Measurements from ENCODE around the gene LIN7B. TPM values are rescaled to one million over a fixed set of nuclear protein-coding genes. Genes with fewer than 3 reads are reported as not detected.
A peak's percentile ranks its signal among the peaks of the same experiment; 100 is the strongest.

Gene LIN7B
- total and polyA plus RNA-seq, 9 of the 15 experiments (the other 6 are each of a cell fraction or from before 2014, with no cell fraction given), result 0.89 to 15.7 (median 4.0) TPM

DNA sequence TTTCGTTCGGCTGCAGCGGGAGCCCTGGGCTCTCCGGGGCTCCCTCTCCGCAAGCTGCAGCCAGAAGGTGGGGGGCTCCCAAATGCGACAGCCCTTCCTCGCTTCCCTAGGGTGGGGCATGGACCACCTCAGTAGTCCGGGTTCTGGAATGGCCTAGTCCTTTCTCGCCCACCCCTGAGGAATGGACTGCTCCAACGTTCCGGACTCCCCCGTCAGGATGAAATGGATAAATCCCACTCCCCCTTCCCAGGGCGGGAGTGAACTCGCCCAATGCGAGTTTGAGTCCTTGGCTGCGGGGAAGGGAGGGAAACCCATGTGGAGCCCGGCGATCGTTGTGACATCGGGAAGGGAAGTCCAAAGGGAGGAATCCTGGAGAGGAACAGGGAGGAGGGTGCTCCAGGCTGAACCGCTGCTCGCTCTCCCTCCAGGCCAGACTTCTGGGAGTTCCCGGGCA, 35.5 kb downstream of the LIN7B start:
- peaks cover 5% of the 10 kb centered on the region; the same call in 1 of the 2 replicates for H4K20me1 ChIP-seq (replicated peaks; ENCODE audit: control insufficient read depth, insufficient read depth, low read length)
- in situ Hi-C loops (cut with MboI), result no loop called here
- ATAC-seq (peak; percentile 10), DNase-seq (ENCODE audit: extremely low read depth in 1 of 4, low spot score in 3 of 4) (peak; percentile 33 to 83 (median 50)), FAIRE-seq (peak; percentile 49)
- TSS peak; percentile 28 for BruUV-seq (replicated peaks)
- H3K4me2 ChIP-seq (ENCODE audit: insufficient read depth, low read length), result peak overlapping the region; percentile 99
- H3K9me3 ChIP-seq (replicated peaks; ENCODE audit: control insufficient read depth, insufficient read depth, low read depth, low read length), result no peaks in the 10 kb centered on the region
- H3K27ac ChIP-seq (ENCODE audit: extremely low read depth, low read depth, low read length), result peak overlapping the region; percentile 89
- H3K4me1 ChIP-seq (replicated peaks in 1 of 2; ENCODE audit: control insufficient read depth in 2 of 2, insufficient read depth in 2 of 2, low read length in 2 of 2), result peaks cover 44 to 83% of the 10 kb centered on the region in 2 experiments
- WGBS (ENCODE audit: insufficient coverage, low coverage, missing lambda C conversion rate), result 0% methylated on average over 20 of the region's 23 CpGs
- no peaks in the 10 kb centered on the region for H3K36me3 ChIP-seq (ENCODE audit: control insufficient read depth, insufficient read depth, low read length)
- peak overlapping the region; percentile 50 for H2AFZ ChIP-seq (ENCODE audit: low read depth, low read length)
- H3K79me2 ChIP-seq (ENCODE audit: control insufficient read depth, insufficient read depth, low read length), result peaks cover 40% of the 10 kb centered on the region; the same call in 2 of the 3 replicates
- no peaks in the 10 kb centered on the region for H3K9me1 ChIP-seq (ENCODE audit: control insufficient read depth, insufficient read depth, low read length)
- ChIA-PET POLR2A (interaction anchor here (0.5 to 2.0 kb wide), 15 partner anchors 9 to 399 kb away, joined by 3 to 15 read pairs (median 4); partner anchors contain the start of genes CGB7, LIN7B and TRPM4), CTCF (ENCODE audit: low intra/inter-chr PET ratio) (no interaction called here)
- no peaks in the 10 kb centered on the region for H3K27me3 ChIP-seq (ENCODE audit: control insufficient read depth in 2 of 2, insufficient read depth in 2 of 2, low read length in 2 of 2)
- intact Hi-C loops (cut with micrococcal nuclease), result loop anchor here (2.0 to 10.0 kb wide), 4 partner anchors 49 to 817 kb away; partner anchors contain the start of genes GYS1, RUVBL2 and SLC17A7
- peak overlapping the region; percentile 86 to 98 for H3K9ac ChIP-seq (ENCODE audit: insufficient read depth in 1 of 2, low read depth in 2 of 2, low read length in 2 of 2)
- peak overlapping the region; percentile 54 for H3K4me3 ChIP-seq
- TF ChIP-seq CCNT2 (IDR thresholded peaks at IDR 0.05; ENCODE audit: borderline replicate concordance, extremely low read depth, insufficient read length, low read depth, low read length), result no peak
- TF ChIP-seq FOXA3 (CRISPR knock-in tag; conservative IDR thresholded peaks at IDR 0.05 in 1 of 2, IDR thresholded peaks at IDR 0.05 in 1 of 2), result no peak
- TF ChIP-seq, protein P1, sequence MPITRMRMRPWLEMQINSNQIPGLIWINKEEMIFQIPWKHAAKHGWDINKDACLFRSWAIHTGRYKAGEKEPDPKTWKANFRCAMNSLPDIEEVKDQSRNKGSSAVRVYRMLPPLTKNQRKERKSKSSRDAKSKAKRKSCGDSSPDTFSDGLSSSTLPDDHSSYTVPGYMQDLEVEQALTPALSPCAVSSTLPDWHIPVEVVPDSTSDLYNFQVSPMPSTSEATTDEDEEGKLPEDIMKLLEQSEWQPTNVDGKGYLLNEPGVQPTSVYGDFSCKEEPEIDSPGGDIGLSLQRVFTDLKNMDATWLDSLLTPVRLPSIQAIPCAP (CRISPR knock-in tag; IDR thresholded peaks at IDR 0.05; ENCODE audit: borderline replicate concordance), result no peak
- TF ChIP-seq DACH1 (IDR thresholded peaks at IDR 0.05; ENCODE audit: partially characterized antibody), result no peak
- peak; percentile 20 for TF ChIP-seq RBM39 (optimal IDR thresholded peaks at IDR 0.05; ENCODE audit: low read depth, low read length)
- peak; percentile 96 for TF ChIP-seq JUND (IDR thresholded peaks at IDR 0.05; ENCODE audit: borderline replicate concordance, low read depth, low read length)
- no peak for TF ChIP-seq JUND (tag; IDR thresholded peaks at IDR 0.05; ENCODE audit: borderline replicate concordance, low read depth, low read length)
- TF ChIP-seq, protein P2, sequence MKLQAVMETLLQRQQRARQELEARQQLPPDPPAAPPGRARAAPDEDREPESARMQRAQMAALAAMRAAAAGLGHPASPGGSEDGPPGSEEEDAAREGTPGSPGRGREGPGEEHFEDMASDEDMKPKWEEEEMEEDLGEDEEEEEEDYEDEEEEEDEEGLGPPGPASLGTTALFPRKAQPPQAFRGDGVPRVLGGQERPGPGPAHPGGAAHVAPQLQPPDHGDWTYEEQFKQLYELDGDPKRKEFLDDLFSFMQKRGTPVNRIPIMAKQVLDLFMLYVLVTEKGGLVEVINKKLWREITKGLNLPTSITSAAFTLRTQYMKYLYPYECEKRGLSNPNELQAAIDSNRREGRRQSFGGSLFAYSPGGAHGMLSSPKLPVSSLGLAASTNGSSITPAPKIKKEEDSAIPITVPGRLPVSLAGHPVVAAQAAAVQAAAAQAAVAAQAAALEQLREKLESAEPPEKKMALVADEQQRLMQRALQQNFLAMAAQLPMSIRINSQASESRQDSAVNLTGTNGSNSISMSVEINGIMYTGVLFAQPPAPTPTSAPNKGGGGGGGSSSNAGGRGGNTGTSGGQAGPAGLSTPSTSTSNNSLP (IDR thresholded peaks at IDR 0.05; ENCODE audit: borderline replicate concordance, low read depth, low read length), result no peak
- no peak for TF ChIP-seq SMC3 (conservative IDR thresholded peaks at IDR 0.05; ENCODE audit: insufficient read depth, low read depth, low read length)
- TF ChIP-seq, protein P3, sequence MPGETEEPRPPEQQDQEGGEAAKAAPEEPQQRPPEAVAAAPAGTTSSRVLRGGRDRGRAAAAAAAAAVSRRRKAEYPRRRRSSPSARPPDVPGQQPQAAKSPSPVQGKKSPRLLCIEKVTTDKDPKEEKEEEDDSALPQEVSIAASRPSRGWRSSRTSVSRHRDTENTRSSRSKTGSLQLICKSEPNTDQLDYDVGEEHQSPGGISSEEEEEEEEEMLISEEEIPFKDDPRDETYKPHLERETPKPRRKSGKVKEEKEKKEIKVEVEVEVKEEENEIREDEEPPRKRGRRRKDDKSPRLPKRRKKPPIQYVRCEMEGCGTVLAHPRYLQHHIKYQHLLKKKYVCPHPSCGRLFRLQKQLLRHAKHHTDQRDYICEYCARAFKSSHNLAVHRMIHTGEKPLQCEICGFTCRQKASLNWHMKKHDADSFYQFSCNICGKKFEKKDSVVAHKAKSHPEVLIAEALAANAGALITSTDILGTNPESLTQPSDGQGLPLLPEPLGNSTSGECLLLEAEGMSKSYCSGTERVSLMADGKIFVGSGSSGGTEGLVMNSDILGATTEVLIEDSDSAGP (CRISPR knock-in tag; IDR thresholded peaks at IDR 0.05), result no peak
- TF ChIP-seq ILK (tag; IDR thresholded peaks at IDR 0.05; ENCODE audit: borderline replicate concordance, low read depth), result no peak
- TF ChIP-seq NR1H2 (CRISPR knock-in tag; IDR thresholded peaks at IDR 0.05), result 0 out of 2 replicates have a peak, but pooled peaks have one; percentile 9
- TF ChIP-seq HIVEP1 (CRISPR knock-in tag; IDR thresholded peaks at IDR 0.05), result no peak
- TF ChIP-seq, protein P4, sequence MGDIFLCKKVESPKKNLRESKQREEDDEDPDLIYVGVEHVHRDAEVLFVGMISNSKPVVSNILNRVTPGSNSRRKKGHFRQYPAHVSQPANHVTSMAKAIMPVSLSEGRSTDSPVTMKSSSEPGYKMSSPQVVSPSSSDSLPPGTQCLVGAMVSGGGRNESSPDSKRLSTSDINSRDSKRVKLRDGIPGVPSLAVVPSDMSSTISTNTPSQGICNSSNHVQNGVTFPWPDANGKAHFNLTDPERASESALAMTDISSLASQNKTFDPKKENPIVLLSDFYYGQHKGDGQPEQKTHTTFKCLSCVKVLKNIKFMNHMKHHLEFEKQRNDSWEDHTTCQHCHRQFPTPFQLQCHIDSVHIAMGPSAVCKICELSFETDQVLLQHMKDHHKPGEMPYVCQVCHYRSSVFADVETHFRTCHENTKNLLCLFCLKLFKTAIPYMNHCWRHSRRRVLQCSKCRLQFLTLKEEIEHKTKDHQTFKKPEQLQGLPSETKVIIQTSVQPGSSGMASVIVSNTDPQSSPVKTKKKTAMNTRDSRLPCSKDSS (IDR thresholded peaks at IDR 0.05; ENCODE audit: low read depth, partially characterized antibody), result no peak
- TF ChIP-seq NCOR1 (IDR thresholded peaks at IDR 0.05), result no peak
